BLaER1 treated with 17β-estradiol and CSF1 and Interleukin-3, amounts not matched to agents 10 nM and 100 nM (cell line): ENCODE results near the gene GRN.
A peak's percentile ranks its signal among the peaks of the same experiment; 100 is the strongest.
"Not testable (repeated sequence)": the region's sequence is repeated elsewhere in the genome, so short reads cannot be mapped to it uniquely, and the experiment has no call there.

Experiments used
- H3K27ac ChIP-seq, 11 experiments: shearing (Covaris generic); formaldehyde crosslinking; 2 replicates each; pipeline ENCODE4 v1.8.1; 2022
- H3K27me3 ChIP-seq, 11 experiments: shearing (Covaris generic); formaldehyde crosslinking; 2 replicates each; pipeline ENCODE4 v1.8.1; 2022
- H3K36me3 ChIP-seq, 11 experiments: shearing (Covaris generic); formaldehyde crosslinking; 2 replicates each; pipeline ENCODE4 v1.8.1; 2022
- H3K4me1 ChIP-seq, 10 experiments: shearing (Covaris generic); formaldehyde crosslinking; 2 replicates each; pipeline ENCODE4 v1.8.1; 2022
- H3K4me2 ChIP-seq, 11 experiments: shearing (Covaris generic); formaldehyde crosslinking; 2 replicates each; pipeline ENCODE4 v1.8.1; 2022
- H3K4me3 ChIP-seq, 10 experiments: shearing (Covaris generic); formaldehyde crosslinking; 2 replicates each; pipeline ENCODE4 v1.8.1; 2022
- H3K9ac ChIP-seq, 11 experiments: shearing (Covaris generic); formaldehyde crosslinking; 2 replicates each; pipeline ENCODE4 v1.8.1; 2022
- H3K9me3 ChIP-seq, 11 experiments: shearing (Covaris generic); formaldehyde crosslinking; replicated peaks in 1 of 11; 2 replicates each; pipeline ENCODE4 v1.8.1; 2022
- H4K20me1 ChIP-seq, 11 experiments: shearing (Covaris generic); formaldehyde crosslinking; 2 replicates each; pipeline ENCODE4 v1.8.1; 2022
- Cebpa-rat ChIP-seq, 11 experiments: shearing (Covaris generic); IDR thresholded peaks; 2 replicates each; pipeline ENCODE4 v1.8.1; 2022

Gene GRN

DNA sequence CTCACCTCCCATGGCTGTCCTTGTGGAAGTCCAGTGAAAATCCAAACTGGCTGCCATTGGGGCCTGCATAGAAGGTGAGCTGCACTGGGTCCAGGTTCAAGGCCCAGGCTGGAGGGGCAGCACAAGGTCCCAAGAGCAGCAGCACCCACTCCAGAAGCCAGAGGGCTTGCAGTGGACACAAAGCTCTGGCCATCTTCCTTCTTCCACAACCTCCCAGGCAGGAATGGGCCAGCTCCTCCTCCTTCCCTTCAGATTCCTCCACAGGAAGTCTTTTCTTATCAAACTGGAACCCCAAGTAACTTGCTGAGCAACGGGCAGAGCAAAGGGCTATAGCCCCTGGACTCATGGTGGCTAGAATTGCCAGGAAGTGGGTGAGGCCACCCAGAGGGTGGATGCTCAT is 44.2 kb downstream of the GRN start, which contains the start of gene ITGA2B:
ITGA2B (minus strand) TSS at position 369 of the 400 bp plus-strand sequence; CDS start at position 193, 176 bp downstream.
- H3K9ac ChIP-seq, result peak within 1 kb of the TSS in 3 of 11 experiments; percentile 5 to 13 (median 8); a peak in 2 of 22 replicates
- H3K4me1 ChIP-seq, result peaks cover 30 to 36% (median 35%) of the 10 kb centered on the region in 10 experiments
- H3K27me3 ChIP-seq, result no peaks in the 10 kb centered on the region
- no peak within 1 kb of the TSS for H3K4me3 ChIP-seq
- no peak for TF ChIP-seq Cebpa-rat (IDR thresholded peaks at IDR 0.05)
- H3K9me3 ChIP-seq, result no peaks in the 10 kb centered on the region
- H3K36me3 ChIP-seq, result 0 out of 22 replicates have a peak, but pooled peaks cover 0 to 2% (median 0%) of the 10 kb centered on the region in 11 experiments
- peak within 1 kb of the TSS in 9 of 11 experiments; percentile 2 to 72 (median 58); a peak in 14 of 22 replicates for H3K27ac ChIP-seq
- H4K20me1 ChIP-seq, result no peaks in the 10 kb centered on the region
- peak within 1 kb of the TSS; percentile 55 to 91 (median 77) for H3K4me2 ChIP-seq

DNA sequence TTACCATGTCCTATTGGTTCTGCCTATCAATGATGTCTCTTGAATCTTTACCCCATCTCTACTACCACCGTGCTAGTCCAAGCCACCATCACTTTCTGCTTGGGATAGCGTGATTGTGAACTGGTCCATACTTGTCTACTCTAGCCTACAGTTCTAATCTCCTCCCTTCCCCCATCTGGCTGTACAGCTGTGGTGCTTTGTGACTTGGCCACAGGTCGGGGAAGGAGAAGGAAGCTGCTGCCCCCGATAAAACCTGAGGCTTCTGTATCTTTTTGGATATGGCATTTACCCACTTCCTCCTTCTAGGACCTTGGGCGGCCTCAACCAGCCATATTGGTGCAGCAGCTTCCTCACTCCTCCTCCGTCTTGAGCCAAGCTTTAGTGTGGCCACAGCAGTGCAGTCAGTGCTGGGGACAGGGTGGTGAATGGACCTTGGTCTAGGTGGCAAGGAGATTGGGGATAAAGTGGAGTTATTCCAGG is 44.7 kb downstream of the GRN start:
- H3K9ac ChIP-seq, result peak overlapping the region in 3 of 11 experiments; percentile 5 to 13 (median 8); a peak in 2 of 22 replicates

DNA sequence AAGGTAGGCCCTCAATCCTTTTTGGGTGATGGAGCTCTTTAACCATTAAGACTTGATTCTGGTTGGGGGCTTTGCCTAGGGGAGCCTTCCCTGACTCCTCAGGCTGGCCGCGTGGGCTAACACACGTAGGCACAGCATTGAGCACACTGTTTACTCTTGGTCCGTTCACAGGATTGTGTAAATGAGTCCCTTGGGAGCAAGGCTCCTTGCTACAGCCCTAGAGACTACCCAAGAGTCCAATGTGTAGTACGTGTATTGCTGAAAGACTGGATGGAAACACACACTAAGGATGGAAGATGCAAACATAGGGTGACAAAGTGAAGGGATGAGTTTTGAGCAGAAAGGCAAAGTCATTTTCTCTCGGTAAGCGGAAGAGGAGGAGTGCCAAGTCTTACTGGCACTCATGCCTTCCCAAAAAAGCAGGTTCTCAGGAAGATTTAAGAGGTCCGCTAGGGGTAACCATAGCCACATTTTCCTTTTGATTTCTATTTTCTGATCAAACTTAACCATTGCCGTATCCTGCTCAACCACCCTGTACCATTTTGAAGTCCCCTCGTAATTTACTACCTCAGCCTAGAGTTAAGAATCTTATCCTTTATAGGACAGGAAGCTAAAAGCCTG is 45.3 kb downstream of the GRN start:
- Histone ChIP-seq H3K9ac (peak overlapping the region in 3 of 11 experiments; percentile 5 to 13 (median 8); a peak in 2 of 22 replicates), H3K27me3 (no peaks in the 10 kb centered on the region), H4K20me1 (no peaks in the 10 kb centered on the region), H3K4me1 (peaks cover 25 to 31% (median 28%) of the 10 kb centered on the region in 10 experiments), H3K27ac (peak overlapping the region in 9 of 11 experiments; percentile 2 to 72 (median 58); a peak in 14 of 22 replicates), H3K9me3 (no peaks in the 10 kb centered on the region), H3K36me3 (peaks cover 0 to 4% (median under 1%) of the 10 kb centered on the region in 11 experiments; a peak in 3 of 22 replicates), H3K4me2 (peak overlapping the region; percentile 55 to 91 (median 77)), H3K4me3 (no peak overlapping the region)
- TF ChIP-seq Cebpa-rat (IDR thresholded peaks at IDR 0.05), result no peak

More for the DNA sequence above, 44.7 kb downstream of the GRN start:
- Histone ChIP-seq H3K36me3 (peaks cover 0 to 4% (median 0%) of the 10 kb centered on the region in 11 experiments; a peak in 1 of 22 replicates), H3K4me2 (peak overlapping the region; percentile 55 to 91 (median 77)), H3K27me3 (no peaks in the 10 kb centered on the region), H4K20me1 (no peaks in the 10 kb centered on the region), H3K4me3 (no peak overlapping the region), H3K4me1 (peaks cover 28 to 33% (median 32%) of the 10 kb centered on the region in 10 experiments), H3K27ac (peak overlapping the region in 9 of 11 experiments; percentile 2 to 72 (median 58); a peak in 14 of 22 replicates), H3K9me3 (no peaks in the 10 kb centered on the region)
- no peak for TF ChIP-seq Cebpa-rat (IDR thresholded peaks at IDR 0.05)

DNA sequence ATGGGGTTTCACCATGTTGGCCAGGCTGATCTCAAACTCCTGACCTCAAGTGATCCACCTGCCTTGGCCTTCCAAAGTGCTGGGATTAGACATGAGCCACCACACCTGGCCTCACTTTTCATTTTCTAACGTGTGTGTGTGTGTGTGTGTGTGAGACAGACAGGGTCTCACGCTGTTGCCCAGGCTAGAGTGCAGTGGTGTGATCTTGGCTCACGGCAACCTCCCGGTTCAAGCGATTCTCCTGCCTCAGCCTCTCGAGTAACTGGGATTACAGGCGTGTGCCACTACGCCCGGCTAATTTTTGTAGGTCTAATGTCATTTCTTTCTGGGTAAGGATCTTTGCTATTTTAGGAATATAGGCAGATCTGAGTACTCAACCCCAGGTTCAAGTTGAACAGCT is 49.0 kb downstream of the GRN start:
- not testable (repeated sequence) for H3K4me3 ChIP-seq, H3K9me3 ChIP-seq, H3K9ac ChIP-seq, H3K27me3 ChIP-seq, H3K27ac ChIP-seq, H3K4me2 ChIP-seq
- peaks cover 26 to 40% (median 35%) of the 10 kb centered on the region in 11 experiments for H3K36me3 ChIP-seq
- H4K20me1 ChIP-seq, result peaks cover 0 to 23% (median 10%) of the 10 kb centered on the region in 11 experiments; a peak in 8 of 22 replicates
- H3K4me1 ChIP-seq, result peaks cover 18 to 31% (median 29%) of the 10 kb centered on the region in 10 experiments

DNA sequence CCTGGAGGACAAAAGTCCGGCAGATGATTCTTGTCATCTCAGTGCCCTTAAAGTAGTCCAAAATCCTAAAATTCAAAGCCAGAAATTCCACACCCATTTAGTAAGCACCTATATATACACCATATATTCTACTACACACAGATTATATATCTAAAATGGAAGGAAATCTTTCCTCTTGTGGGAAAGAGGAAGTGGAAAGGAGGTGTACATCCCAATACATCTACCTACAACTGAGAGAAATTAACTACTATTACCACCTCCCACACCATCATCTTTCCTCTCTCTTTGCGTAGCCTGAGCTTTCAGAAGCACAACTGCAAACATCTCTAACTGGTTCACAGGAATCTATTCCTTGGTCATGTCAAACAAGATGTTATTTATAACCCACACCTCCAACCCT is 49.7 kb downstream of the GRN start:
- no peak overlapping the region for H3K4me3 ChIP-seq
- H3K9me3 ChIP-seq, result no peaks in the 10 kb centered on the region
- no peak for TF ChIP-seq Cebpa-rat (IDR thresholded peaks at IDR 0.05)
- peaks cover 33 to 47% (median 42%) of the 10 kb centered on the region in 11 experiments for H3K36me3 ChIP-seq
- peaks cover 0 to 31% (median 17%) of the 10 kb centered on the region in 11 experiments; a peak in 8 of 22 replicates for H4K20me1 ChIP-seq
- peaks cover 11 to 32% (median 29%) of the 10 kb centered on the region in 10 experiments for H3K4me1 ChIP-seq
- no peaks in the 10 kb centered on the region for H3K27me3 ChIP-seq
- H3K9ac ChIP-seq, result no peak overlapping the region
- no peak overlapping the region for H3K4me2 ChIP-seq
- no peak overlapping the region for H3K27ac ChIP-seq

DNA sequence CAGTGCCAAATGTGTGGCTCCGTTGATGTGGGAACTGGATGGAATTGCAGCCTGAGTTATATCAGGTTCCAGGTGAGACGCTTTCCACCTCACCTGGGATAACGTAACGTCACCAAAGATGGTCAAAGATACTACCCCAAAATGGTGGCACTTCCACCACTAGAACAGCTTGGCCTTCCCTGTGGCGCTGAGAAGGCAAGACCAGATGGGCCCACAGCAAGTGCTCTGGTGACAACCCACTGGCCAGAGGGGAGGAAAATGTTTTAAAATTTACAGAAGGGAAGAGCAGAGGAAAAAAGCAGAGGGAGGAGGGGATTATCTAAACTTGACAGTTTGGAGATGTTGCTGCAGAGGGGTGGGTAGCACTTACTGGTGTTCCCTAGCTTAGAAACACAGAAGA is 51.8 kb downstream of the GRN start:
- H3K4me3 ChIP-seq, result no peak overlapping the region
- TF ChIP-seq Cebpa-rat (IDR thresholded peaks at IDR 0.05), result no peak
- H3K9ac ChIP-seq, result no peak overlapping the region
- no peak overlapping the region for H3K27ac ChIP-seq
- peaks cover 0 to 34% (median 18%) of the 10 kb centered on the region in 11 experiments; a peak in 9 of 22 replicates for H4K20me1 ChIP-seq
- no peaks in the 10 kb centered on the region for H3K9me3 ChIP-seq
- H3K4me2 ChIP-seq, result no peak overlapping the region
- H3K4me1 ChIP-seq, result peaks cover 4 to 40% (median 39%) of the 10 kb centered on the region in 10 experiments; a peak in 17 of 20 replicates
- H3K27me3 ChIP-seq, result no peaks in the 10 kb centered on the region
- H3K36me3 ChIP-seq, result peaks cover 50 to 68% (median 62%) of the 10 kb centered on the region in 11 experiments

DNA sequence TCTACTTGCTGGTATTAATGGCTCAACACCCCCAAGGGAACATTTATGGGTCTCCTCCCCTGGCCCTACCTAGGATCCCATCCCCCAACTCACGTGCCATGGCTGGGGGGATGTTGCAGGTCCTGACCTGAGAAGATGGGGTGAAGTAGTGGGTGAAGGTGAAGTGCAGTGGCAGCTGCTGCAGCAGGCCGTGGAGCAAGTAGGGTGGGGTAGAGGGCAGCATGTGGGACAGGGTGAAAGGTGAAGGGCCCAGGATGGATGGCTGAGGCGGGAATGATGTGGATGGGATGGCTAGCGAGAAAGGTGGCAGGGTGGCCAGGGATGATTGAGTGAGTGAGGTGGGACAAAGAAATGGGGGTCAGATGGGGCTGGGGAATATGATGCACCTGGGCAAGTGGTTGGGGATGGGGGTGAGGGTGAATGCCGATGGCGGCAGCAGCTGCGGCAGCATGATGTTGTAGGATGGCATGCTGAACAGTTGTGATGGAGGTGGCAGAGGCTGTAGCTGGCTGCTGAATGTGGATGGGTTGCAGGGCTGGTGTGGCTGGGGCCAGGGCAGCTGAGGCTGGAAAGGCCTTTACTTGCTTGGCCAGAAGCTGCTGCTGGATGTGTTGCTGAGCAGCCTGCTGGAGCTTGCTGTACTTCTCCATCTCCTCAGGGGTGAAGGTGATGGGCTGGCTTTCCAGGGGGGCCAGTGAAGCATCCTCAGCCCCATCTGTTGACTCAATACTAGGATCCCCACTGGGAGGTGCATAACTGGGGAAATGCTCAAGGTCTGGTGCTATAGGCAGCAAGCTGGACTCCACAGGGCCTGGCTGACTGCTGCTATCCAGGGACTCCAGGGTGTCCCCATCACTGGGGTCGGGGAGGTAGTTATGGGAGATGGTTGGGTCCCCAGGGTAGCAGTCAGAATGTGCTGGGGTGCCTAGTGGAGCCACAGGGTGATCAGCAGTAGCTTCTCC is 52.7 kb downstream of the GRN start:
- Histone ChIP-seq H3K9ac (no peak overlapping the region), H4K20me1 (peaks cover 0 to 34% (median 18%) of the 10 kb centered on the region in 11 experiments; a peak in 9 of 22 replicates), H3K4me1 (peaks cover 4 to 48% (median 42%) of the 10 kb centered on the region in 10 experiments; a peak in 17 of 20 replicates), H3K36me3 (peaks cover 59 to 76% (median 70%) of the 10 kb centered on the region in 11 experiments), H3K9me3 (no peaks in the 10 kb centered on the region), H3K4me2 (peak overlapping the region in 7 of 11 experiments; percentile 63 to 94 (median 86); a peak in 11 of 22 replicates), H3K27ac (no peak overlapping the region), H3K27me3 (no peaks in the 10 kb centered on the region), H3K4me3 (no peak overlapping the region)
- TF ChIP-seq Cebpa-rat (IDR thresholded peaks at IDR 0.05), result no peak
